Caco-2 (cell line): ENCODE data around the gene OSBPL5. TPM values are rescaled to one million over a fixed set of nuclear protein-coding genes. Genes with fewer than 3 reads are reported as not detected.

Source experiments
- BruUV-seq: library from RNA; stranded (reverse); fragments of 400-500 nt; replicated peaks from 2 replicates; lab custom pipeline; 2021; lab: Mats Ljungman, UMichigan
- CTCF ChIA-PET: fragments of 300-600 bp; sonication (Branson Sonifier 250); formaldehyde crosslinking; loops from one replicate; lab custom pipeline; 2022; ENCODE audit warnings: antibody characterized with exemption; lab: Charles Lee
- POLR2A ChIA-PET: fragments of 300-600 bp; sonication (Branson Sonifier 250); formaldehyde crosslinking; loops from one replicate; lab custom pipeline; 2022; ENCODE audit warnings: antibody characterized with exemption; lab: Charles Lee
- DNase-seq, 2 experiments: peaks; one replicate each; pipeline versions ENCODE4 v3.0.0 to v3.0.0-alpha.2; 2020 to 2022
- H3K27me3 ChIP-seq: replicated peaks from 2 replicates; pipeline ENCODE4 v1.6.0; 2011; ENCODE audit warnings: low read length; ENCODE audit not compliant: control insufficient read depth, insufficient read depth
- H3K36me3 ChIP-seq: 2 replicates; pipeline ENCODE4 v1.5.1; 2011; ENCODE audit warnings: low read length; ENCODE audit not compliant: control insufficient read depth, insufficient read depth
- H3K4me1 ChIP-seq: fragments of 250-450 bp; sonication (Bioruptor Pico); 2 replicates; pipeline ENCODE4 v1.5.1; 2020; ENCODE audit warnings: mild to moderate bottlenecking
- H3K4me3 ChIP-seq: 2 replicates; pipeline ENCODE4 v1.5.1; 2011; ENCODE audit warnings: low read depth, mild to moderate bottlenecking, control low read depth, low read length
- H3K9me3 ChIP-seq: fragments of 250-450 bp; sonication (Bioruptor Pico); 2 replicates; pipeline ENCODE4 v1.5.1; 2020; ENCODE audit warnings: mild to moderate bottlenecking, moderate library complexity
- H3K27ac Mint-ChIP-seq: one replicate; pipeline ENCODE4 v1.8.0; 2022; ENCODE audit warnings: mixed read lengths; ENCODE audit not compliant: unreplicated experiment
- H3K27me3 Mint-ChIP-seq: one replicate; pipeline ENCODE4 v1.8.0; 2022; ENCODE audit warnings: mixed read lengths; ENCODE audit not compliant: insufficient read depth, unreplicated experiment
- H3K36me3 Mint-ChIP-seq: one replicate; pipeline ENCODE4 v1.8.0; 2022; ENCODE audit warnings: mild to moderate bottlenecking, mixed read lengths; ENCODE audit not compliant: insufficient read depth, unreplicated experiment
- H3K4me1 Mint-ChIP-seq: one replicate; pipeline ENCODE4 v1.8.0; 2022; ENCODE audit warnings: low read depth, mixed read lengths; ENCODE audit not compliant: unreplicated experiment
- H3K4me3 Mint-ChIP-seq: one replicate; pipeline ENCODE4 v1.8.0; 2022; ENCODE audit warnings: mild to moderate bottlenecking, moderate library complexity, mixed read lengths; ENCODE audit not compliant: unreplicated experiment
- H3K9me3 Mint-ChIP-seq: one replicate; pipeline ENCODE4 v1.8.0; 2022; ENCODE audit warnings: mixed read lengths; ENCODE audit not compliant: unreplicated experiment
- intact Hi-C: fragments of 100-400 bp; cut with micrococcal nuclease; formaldehyde crosslinking; loops from one replicate; pipeline ENCODE4 v1.10.0; 2022; ENCODE audit not compliant: unreplicated experiment
- total RNA-seq: library from RNA; stranded (reverse); gene quantifications from 2 replicates; pipeline ENCODE4 v1.2.3, GENCODE V29; 2022
- TF ChIP-seq, protein P1 (sequence below), 2 experiments: fragments of 200-600 bp in 1 of 2; IDR thresholded peaks; 1 replicate in 1 of 2; 2 replicates in 1 of 2; pipeline versions ENCODE4 v1.5.1 to v1.8.0; 2011 to 2022; ENCODE audit warnings: antibody characterized with exemption in 1 of 2, control low read depth in 1 of 2, inconsistent platforms in 1 of 2, low read depth in 1 of 2, low read length in 1 of 2, mild to moderate bottlenecking in 1 of 2, moderate library complexity in 1 of 2; ENCODE audit not compliant: insufficient read depth in 1 of 2, severe bottlenecking in 1 of 2, unreplicated experiment in 1 of 2

The OSBPL5 gene
- total RNA-seq, 1 experiment from 2014 or later, result 4.9 TPM

DNA sequence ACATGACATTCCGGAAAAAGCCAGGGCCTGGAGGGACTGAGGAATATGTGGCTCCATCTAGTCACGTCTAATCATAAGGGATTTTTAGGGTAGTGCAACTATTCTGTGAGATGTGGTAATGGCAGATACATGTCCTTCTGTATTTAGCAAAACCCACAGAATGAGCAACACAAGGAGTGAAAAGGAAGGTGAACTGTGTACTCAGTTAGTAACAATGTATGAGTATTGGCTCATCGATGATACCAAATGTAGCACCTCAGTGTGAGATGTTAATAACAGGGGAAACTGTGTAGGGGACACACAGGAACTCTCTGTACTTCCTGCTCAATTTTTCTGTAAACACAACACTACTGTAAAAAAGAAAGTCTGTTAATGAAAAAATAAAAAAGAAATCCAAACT lies 65.9 kb downstream of the OSBPL5 start:
- POLR2A ChIA-PET, result no interaction called here

DNA sequence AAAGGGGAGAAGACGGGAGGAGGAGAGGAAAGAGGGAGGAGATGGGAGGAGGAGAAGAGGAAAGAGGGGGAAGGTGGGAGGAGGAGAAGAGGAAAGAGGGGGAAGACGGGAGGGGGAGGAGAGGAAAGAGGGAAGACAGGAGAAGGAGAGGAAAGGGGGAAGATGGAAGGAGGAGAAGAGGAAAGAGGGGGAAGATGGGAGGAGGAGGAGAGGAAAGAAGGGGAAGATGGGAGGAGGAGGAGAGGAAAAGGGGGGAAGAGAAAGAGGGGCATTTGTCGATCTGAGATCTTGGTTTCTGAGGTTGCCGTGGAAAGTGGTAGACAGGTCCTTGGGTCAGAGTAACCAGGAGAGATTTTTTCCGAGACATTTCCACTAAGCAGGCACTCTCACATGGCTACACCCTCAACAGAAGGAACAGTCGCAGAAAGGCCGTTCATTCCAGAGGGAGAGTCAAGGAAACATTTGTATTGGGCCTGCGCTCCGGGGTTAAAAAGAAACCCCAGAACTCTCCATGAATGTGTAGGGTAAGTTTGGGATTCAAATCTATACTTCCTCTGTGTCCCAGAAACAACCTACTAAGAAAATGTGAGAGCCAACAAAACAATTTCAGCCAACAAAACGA lies 68.1 kb downstream of the OSBPL5 start:
- H3K27me3 Mint-ChIP-seq, result peaks cover 23% of the 10 kb centered on the region
- ChIA-PET CTCF (no interaction called here), POLR2A (no interaction called here)
- H3K4me3 Mint-ChIP-seq, result no peak overlapping the region
- Histone ChIP-seq H3K9me3 (no peaks in the 10 kb centered on the region), H3K27me3 (no peaks in the 10 kb centered on the region), H3K4me3 (no peak overlapping the region), H3K4me1 (no peaks in the 10 kb centered on the region), H3K36me3 (no peaks in the 10 kb centered on the region)
- H3K4me1 Mint-ChIP-seq, result no peaks in the 10 kb centered on the region
- H3K9me3 Mint-ChIP-seq, result no peaks in the 10 kb centered on the region
- TF ChIP-seq, protein P1, sequence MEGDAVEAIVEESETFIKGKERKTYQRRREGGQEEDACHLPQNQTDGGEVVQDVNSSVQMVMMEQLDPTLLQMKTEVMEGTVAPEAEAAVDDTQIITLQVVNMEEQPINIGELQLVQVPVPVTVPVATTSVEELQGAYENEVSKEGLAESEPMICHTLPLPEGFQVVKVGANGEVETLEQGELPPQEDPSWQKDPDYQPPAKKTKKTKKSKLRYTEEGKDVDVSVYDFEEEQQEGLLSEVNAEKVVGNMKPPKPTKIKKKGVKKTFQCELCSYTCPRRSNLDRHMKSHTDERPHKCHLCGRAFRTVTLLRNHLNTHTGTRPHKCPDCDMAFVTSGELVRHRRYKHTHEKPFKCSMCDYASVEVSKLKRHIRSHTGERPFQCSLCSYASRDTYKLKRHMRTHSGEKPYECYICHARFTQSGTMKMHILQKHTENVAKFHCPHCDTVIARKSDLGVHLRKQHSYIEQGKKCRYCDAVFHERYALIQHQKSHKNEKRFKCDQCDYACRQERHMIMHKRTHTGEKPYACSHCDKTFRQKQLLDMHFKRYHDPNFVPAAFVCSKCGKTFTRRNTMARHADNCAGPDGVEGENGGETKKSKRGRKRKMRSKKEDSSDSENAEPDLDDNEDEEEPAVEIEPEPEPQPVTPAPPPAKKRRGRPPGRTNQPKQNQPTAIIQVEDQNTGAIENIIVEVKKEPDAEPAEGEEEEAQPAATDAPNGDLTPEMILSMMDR (IDR thresholded peaks at IDR 0.05; ENCODE audit: insufficient read depth in 1 of 2, low read depth in 1 of 2, low read length in 1 of 2, severe bottlenecking in 1 of 2, unreplicated experiment in 1 of 2), result no peak
- no peak overlapping the region for H3K27ac Mint-ChIP-seq
- no TSS peak for BruUV-seq
- no peaks in the 10 kb centered on the region for H3K36me3 Mint-ChIP-seq
- intact Hi-C loops, result no loop called here
- DNase-seq, result no peak

More for the DNA sequence above, 65.9 kb downstream of the OSBPL5 start:
- no peak for DNase-seq
- H3K27me3 ChIP-seq, result no peaks in the 10 kb centered on the region
- H3K9me3 ChIP-seq, result no peaks in the 10 kb centered on the region
- intact Hi-C loops, result no loop called here
- H3K4me1 ChIP-seq, result no peaks in the 10 kb centered on the region
- CTCF ChIA-PET, result no interaction called here
- Mint-ChIP-seq H3K9me3 (no peaks in the 10 kb centered on the region), H3K4me1 (no peaks in the 10 kb centered on the region), H3K27me3 (peaks cover 23% of the 10 kb centered on the region), H3K27ac (no peak overlapping the region), H3K36me3 (no peaks in the 10 kb centered on the region), H3K4me3 (no peak overlapping the region)
- no peaks in the 10 kb centered on the region for H3K36me3 ChIP-seq
- BruUV-seq, result no TSS peak
- H3K4me3 ChIP-seq, result no peak overlapping the region
- TF ChIP-seq, protein P1 (IDR thresholded peaks at IDR 0.05; ENCODE audit: insufficient read depth in 1 of 2, low read depth in 1 of 2, low read length in 1 of 2, severe bottlenecking in 1 of 2, unreplicated experiment in 1 of 2), result no peak

DNA sequence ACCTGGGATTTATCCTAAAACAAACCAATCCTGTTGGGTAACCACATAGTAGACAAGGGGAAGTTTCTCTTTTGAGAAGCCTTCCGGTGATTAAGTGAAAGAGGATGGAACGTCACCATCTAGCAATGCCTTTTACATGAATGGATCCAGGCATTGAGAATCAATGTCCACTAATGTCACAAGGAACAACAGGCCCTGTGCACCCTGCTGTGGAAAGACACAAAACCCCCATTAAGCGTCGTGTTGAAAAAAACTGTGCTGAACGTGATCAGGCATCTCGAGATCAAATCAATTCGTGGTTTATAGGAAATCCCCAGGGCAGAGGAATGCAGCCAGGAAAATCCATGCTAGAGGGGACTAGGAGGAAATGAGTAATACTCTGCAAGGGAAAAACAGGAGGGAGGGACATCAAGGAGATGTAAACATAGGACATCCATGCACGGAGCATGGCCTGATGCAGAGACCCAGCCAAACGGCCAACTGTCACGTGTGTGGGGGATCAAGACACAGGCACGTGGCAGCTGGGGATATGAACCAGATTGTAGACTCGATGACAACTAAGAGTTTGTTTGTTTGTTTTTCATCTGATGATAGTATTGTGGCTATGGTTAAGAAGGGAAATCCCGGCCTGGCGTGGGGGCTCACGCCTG lies 69.3 kb downstream of the OSBPL5 start:
- CTCF ChIA-PET, result interaction anchor here (0.7 kb wide), 1 partner anchor 522 kb away, joined by 4 read pairs; no protein-coding TSS in a partner anchor

More for the DNA sequence above, 69.3 kb downstream of the OSBPL5 start:
- Histone ChIP-seq H3K9me3 (no peaks in the 10 kb centered on the region), H3K27me3 (no peaks in the 10 kb centered on the region), H3K4me3 (no peak overlapping the region), H3K36me3 (no peaks in the 10 kb centered on the region), H3K4me1 (no peaks in the 10 kb centered on the region)
- TF ChIP-seq, protein P1 (IDR thresholded peaks at IDR 0.05; ENCODE audit: insufficient read depth in 1 of 2, low read depth in 1 of 2, low read length in 1 of 2, severe bottlenecking in 1 of 2, unreplicated experiment in 1 of 2), result no peak
- peaks cover 23% of the 10 kb centered on the region for H3K27me3 Mint-ChIP-seq
- POLR2A ChIA-PET, result no interaction called here
- no TSS peak for BruUV-seq
- no peak overlapping the region for H3K27ac Mint-ChIP-seq
- H3K36me3 Mint-ChIP-seq, result no peaks in the 10 kb centered on the region
- H3K4me3 Mint-ChIP-seq, result no peak overlapping the region
- DNase-seq, result no peak
- intact Hi-C loops, result no loop called here
- no peaks in the 10 kb centered on the region for H3K9me3 Mint-ChIP-seq
- H3K4me1 Mint-ChIP-seq, result no peaks in the 10 kb centered on the region
